ENCODE data around the gene MYO1A. TPM values are rescaled to one million over a fixed set of nuclear protein-coding genes. Genes with fewer than 3 reads are reported as not detected.

MYO1A gene
- total and polyA plus RNA-seq, 2 of the 13 experiments (the other 11 are each of a cell fraction or from before 2014, with no cell fraction given): 5.3 to 6.0 TPM

DNA sequence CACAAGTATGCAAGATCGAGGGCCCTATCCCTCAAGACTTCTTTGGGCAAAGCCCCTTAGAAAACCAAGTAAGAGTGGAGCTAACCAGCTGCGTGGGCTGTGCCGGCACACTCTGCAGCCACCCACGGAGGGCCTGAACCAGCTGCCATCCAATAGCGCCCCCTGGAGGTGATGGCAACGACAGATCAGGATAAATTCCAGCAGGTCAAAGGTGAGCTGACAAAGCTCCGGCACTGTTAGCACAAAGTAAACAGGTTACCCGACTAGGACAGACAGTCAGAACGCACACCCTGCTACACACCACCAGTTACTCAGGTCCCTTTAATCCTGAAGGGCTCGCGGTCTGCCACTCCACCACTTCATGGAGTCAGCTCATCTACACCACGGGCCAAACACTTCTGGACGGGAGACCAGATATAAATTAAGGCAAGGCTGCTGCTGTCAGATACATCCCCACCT, 48.5 kb downstream of the MYO1A start (continued):
- peak; percentile 68; the same call in 1 of the 2 replicates for TF ChIP-seq ZNF567 (CRISPR knock-in tag; IDR thresholded peaks at IDR 0.05; ENCODE audit: borderline replicate concordance)
- TF ChIP-seq ZNF589 (CRISPR knock-in tag; conservative IDR thresholded peaks at IDR 0.05): no peak
- no peak for TF ChIP-seq ZNF546 (CRISPR knock-in tag; conservative IDR thresholded peaks at IDR 0.05)
- TF ChIP-seq RARG (CRISPR knock-in tag; IDR thresholded peaks at IDR 0.05; ENCODE audit: low read depth): no peak
- peak; percentile 71; the same call in 1 of the 2 replicates for TF ChIP-seq MEIS2 (CRISPR knock-in tag; IDR thresholded peaks at IDR 0.05)
- no peak; the same call in 1 of the 2 replicates for TF ChIP-seq KDM6A (CRISPR knock-in tag; IDR thresholded peaks at IDR 0.05; ENCODE audit: low read depth)
- TF ChIP-seq ZNF724P (CRISPR knock-in tag; IDR thresholded peaks at IDR 0.05; ENCODE audit: borderline replicate concordance): no peak
- peak; percentile 68; the same call in 1 of the 2 replicates for TF ChIP-seq TARDBP (CRISPR knock-in tag; IDR thresholded peaks at IDR 0.05)
- no peak for TF ChIP-seq RORA (CRISPR knock-in tag; IDR thresholded peaks at IDR 0.05)
- no peak for TF ChIP-seq ZNF878 (CRISPR knock-in tag; IDR thresholded peaks at IDR 0.05)
- TF ChIP-seq, protein P1, sequence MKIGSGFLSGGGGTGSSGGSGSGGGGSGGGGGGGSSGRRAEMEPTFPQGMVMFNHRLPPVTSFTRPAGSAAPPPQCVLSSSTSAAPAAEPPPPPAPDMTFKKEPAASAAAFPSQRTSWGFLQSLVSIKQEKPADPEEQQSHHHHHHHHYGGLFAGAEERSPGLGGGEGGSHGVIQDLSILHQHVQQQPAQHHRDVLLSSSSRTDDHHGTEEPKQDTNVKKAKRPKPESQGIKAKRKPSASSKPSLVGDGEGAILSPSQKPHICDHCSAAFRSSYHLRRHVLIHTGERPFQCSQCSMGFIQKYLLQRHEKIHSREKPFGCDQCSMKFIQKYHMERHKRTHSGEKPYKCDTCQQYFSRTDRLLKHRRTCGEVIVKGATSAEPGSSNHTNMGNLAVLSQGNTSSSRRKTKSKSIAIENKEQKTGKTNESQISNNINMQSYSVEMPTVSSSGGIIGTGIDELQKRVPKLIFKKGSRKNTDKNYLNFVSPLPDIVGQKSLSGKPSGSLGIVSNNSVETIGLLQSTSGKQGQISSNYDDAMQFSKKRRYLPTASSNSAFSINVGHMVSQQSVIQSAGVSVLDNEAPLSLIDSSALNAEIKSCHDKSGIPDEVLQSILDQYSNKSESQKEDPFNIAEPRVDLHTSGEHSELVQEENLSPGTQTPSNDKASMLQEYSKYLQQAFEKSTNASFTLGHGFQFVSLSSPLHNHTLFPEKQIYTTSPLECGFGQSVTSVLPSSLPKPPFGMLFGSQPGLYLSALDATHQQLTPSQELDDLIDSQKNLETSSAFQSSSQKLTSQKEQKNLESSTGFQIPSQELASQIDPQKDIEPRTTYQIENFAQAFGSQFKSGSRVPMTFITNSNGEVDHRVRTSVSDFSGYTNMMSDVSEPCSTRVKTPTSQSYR (CRISPR knock-in tag; IDR thresholded peaks at IDR 0.05; ENCODE audit: borderline replicate concordance): no peak
- no peak; the same call in none of the 2 replicates for TF ChIP-seq ZNF264 (CRISPR knock-in tag; IDR thresholded peaks at IDR 0.05)
- TF ChIP-seq SMARCE1 (IDR thresholded peaks at IDR 0.05; ENCODE audit: borderline replicate concordance): no peak
- TF ChIP-seq HNF4G (IDR thresholded peaks at IDR 0.05; ENCODE audit: borderline replicate concordance, low read depth, low read length): peak; percentile 77; the same call in 1 of the 2 replicates
- TF ChIP-seq HNF4G (CRISPR knock-in tag; IDR thresholded peaks at IDR 0.05; ENCODE audit: borderline replicate concordance, low read depth): peak; percentile 56; the same call in 1 of the 2 replicates
- no peak for TF ChIP-seq ZNF841 (CRISPR knock-in tag; IDR thresholded peaks at IDR 0.05; ENCODE audit: borderline replicate concordance)
- TF ChIP-seq PRPF4 (IDR thresholded peaks at IDR 0.05; ENCODE audit: low read depth, low read length, poor library complexity, severe bottlenecking): no peak
- no peak for TF ChIP-seq SRSF4 (IDR thresholded peaks at IDR 0.05; ENCODE audit: low read depth, low read length, poor library complexity, severe bottlenecking)
- TF ChIP-seq ZNF552 (CRISPR knock-in tag; IDR thresholded peaks at IDR 0.05; ENCODE audit: borderline replicate concordance): no peak
- TF ChIP-seq SOX5 (CRISPR knock-in tag; IDR thresholded peaks at IDR 0.05; ENCODE audit: borderline replicate concordance): peak; percentile 71; the same call in 1 of the 2 replicates
- TF ChIP-seq CHD2 (IDR thresholded peaks at IDR 0.05; ENCODE audit: low read depth, low read length): no peak
- TF ChIP-seq TEAD3 (CRISPR knock-in tag; optimal IDR thresholded peaks at IDR 0.05; ENCODE audit: borderline replicate concordance): peak; percentile 98
- no peak for TF ChIP-seq ZKSCAN5 (CRISPR knock-in tag; IDR thresholded peaks at IDR 0.05)
- TF ChIP-seq, protein P2, sequence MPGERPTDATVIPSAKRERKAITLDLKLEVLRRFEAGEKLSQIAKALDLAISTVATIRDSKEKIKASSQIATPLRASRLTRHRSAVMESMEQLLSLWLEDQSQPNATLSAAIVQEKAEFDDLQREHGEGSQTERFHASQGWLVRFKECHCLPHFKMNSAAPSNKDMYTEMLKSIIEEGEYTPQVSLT (CRISPR knock-in tag; IDR thresholded peaks at IDR 0.05; ENCODE audit: borderline replicate concordance, low read depth): no peak
- TF ChIP-seq ZNF34 (CRISPR knock-in tag; IDR thresholded peaks at IDR 0.05; ENCODE audit: borderline replicate concordance): no peak
- TF ChIP-seq, protein P3, sequence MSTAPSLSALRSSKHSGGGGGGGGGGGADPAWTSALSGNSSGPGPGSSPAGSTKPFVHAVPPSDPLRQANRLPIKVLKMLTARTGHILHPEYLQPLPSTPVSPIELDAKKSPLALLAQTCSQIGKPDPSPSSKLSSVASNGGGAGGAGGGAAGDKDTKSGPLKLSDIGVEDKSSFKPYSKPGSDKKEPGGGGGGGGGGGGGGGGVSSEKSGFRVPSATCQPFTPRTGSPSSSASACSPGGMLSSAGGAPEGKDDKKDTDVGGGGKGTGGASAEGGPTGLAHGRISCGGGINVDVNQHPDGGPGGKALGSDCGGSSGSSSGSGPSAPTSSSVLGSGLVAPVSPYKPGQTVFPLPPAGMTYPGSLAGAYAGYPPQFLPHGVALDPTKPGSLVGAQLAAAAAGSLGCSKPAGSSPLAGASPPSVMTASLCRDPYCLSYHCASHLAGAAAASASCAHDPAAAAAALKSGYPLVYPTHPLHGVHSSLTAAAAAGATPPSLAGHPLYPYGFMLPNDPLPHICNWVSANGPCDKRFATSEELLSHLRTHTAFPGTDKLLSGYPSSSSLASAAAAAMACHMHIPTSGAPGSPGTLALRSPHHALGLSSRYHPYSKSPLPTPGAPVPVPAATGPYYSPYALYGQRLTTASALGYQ (CRISPR knock-in tag; IDR thresholded peaks at IDR 0.05): peak; percentile 51; the same call in 1 of the 2 replicates

All from HepG2 (cell line).